ENCODE measurements around the gene INTS6. TPM values are rescaled to one million over a fixed set of nuclear protein-coding genes. Genes with fewer than 3 reads are reported as not detected.

INTS6 gene
- total and polyA plus RNA-seq, 2 donors from 2014 or later, result 8.3 to 31.0 TPM

DNA sequence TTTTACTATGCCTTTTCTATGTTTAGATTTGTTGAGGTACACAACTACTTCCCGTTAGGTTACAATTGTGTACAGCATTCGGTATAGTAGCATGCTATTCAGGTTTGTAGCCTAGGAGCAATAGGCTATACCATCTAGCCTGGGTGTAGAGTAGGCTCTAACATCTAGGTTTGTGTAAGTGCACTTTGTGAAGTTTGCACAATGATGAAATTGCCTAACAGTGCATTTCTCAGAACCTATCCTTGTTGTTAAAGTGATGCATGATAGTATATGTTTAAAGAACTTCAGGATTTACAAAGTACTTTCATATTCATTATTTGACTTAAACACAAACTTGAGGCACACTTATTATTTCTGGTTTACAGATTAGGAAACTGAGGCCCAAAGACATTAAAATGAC, 124.9 kb downstream of the INTS6 start:
- no peak for DNase-seq
- Histone ChIP-seq H3K4me3 (ENCODE audit: low read length in 3 of 3) (no peak overlapping the region), H3K9me3 (ENCODE audit: control insufficient read depth in 2 of 3, insufficient read depth in 1 of 3, low read length in 3 of 3) (no peaks in the 10 kb centered on the region), H3K27me3 (ENCODE audit: control insufficient read depth, insufficient read depth, low read length) (no peaks in the 10 kb centered on the region), H3K36me3 (ENCODE audit: control insufficient read depth in 2 of 3, insufficient read depth in 3 of 3, low read length in 3 of 3) (no peaks in the 10 kb centered on the region), H3K4me1 (ENCODE audit: control insufficient read depth in 2 of 3, insufficient read depth in 2 of 3, low read depth in 1 of 3, low read length in 3 of 3) (no peaks in the 10 kb centered on the region), H3K27ac (ENCODE audit: low read depth in 2 of 2, low read length in 2 of 2) (no peak overlapping the region), H3K9ac (ENCODE audit: low read length in 3 of 3) (no peak overlapping the region)
- no peak for FAIRE-seq
- intact Hi-C loops (cut with DNase I), result no loop called here
- TF ChIP-seq CTCF (IDR thresholded peaks at IDR 0.05; ENCODE audit: borderline replicate concordance, extremely low read depth, insufficient read depth), result no peak

- intact Hi-C loops (cut with DNase I), result no loop called here
- FAIRE-seq (no peak), DNase-seq (no peak)
- H3K9ac ChIP-seq (ENCODE audit: low read length in 3 of 3), result no peak overlapping the region
- H3K4me1 ChIP-seq (ENCODE audit: control insufficient read depth in 2 of 3, insufficient read depth in 2 of 3, low read depth in 1 of 3, low read length in 3 of 3), result no peaks in the 10 kb centered on the region
- no peaks in the 10 kb centered on the region for H3K36me3 ChIP-seq (ENCODE audit: control insufficient read depth in 2 of 3, insufficient read depth in 3 of 3, low read length in 3 of 3)
- TF ChIP-seq CTCF (IDR thresholded peaks at IDR 0.05; ENCODE audit: borderline replicate concordance, extremely low read depth, insufficient read depth), result no peak
- H3K27ac ChIP-seq (ENCODE audit: low read depth in 2 of 2, low read length in 2 of 2), result no peak overlapping the region
- no peaks in the 10 kb centered on the region for H3K27me3 ChIP-seq (ENCODE audit: control insufficient read depth, insufficient read depth, low read length)
- no peaks in the 10 kb centered on the region for H3K9me3 ChIP-seq (ENCODE audit: control insufficient read depth in 2 of 3, insufficient read depth in 1 of 3, low read length in 3 of 3)
- H3K4me3 ChIP-seq (ENCODE audit: low read length in 3 of 3), result no peak overlapping the region
These were observed 126.1 kb downstream of the INTS6 start for GRCh38 chr13:51326777-51327176.

DNA sequence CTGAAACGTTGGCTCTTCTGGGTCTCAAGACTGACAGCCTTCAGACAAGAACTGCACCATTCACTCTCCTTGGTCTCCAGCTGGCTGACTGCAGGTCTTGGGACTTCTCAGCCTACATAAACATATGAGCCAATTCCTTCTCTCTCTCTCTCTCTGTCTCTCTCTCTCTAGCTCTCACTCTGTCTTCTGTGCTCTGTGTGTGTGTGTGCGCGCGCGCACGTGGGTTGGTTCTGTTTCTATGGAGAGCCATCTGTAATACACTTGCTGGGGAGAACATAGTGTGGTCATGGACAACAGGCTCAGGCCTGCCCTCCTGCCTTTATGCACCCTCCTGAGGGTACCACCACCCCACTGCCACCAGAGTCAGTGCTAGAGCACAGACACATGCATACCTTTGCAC, 127.0 kb downstream of the INTS6 start:
- no peaks in the 10 kb centered on the region for H3K9me3 ChIP-seq (ENCODE audit: control insufficient read depth in 2 of 3, insufficient read depth in 1 of 3, low read length in 3 of 3)
- no peak overlapping the region for H3K27ac ChIP-seq (ENCODE audit: low read depth in 2 of 2, low read length in 2 of 2)
- intact Hi-C loops (cut with DNase I), result no loop called here
- no peaks in the 10 kb centered on the region for H3K27me3 ChIP-seq (ENCODE audit: control insufficient read depth, insufficient read depth, low read length)
- H3K4me3 ChIP-seq (ENCODE audit: low read length in 3 of 3), result no peak overlapping the region
- H3K36me3 ChIP-seq (ENCODE audit: control insufficient read depth in 2 of 3, insufficient read depth in 3 of 3, low read length in 3 of 3), result no peaks in the 10 kb centered on the region
- no peak for DNase-seq
- no peak for TF ChIP-seq CTCF (IDR thresholded peaks at IDR 0.05; ENCODE audit: borderline replicate concordance, extremely low read depth, insufficient read depth)
- H3K4me1 ChIP-seq (ENCODE audit: control insufficient read depth in 2 of 3, insufficient read depth in 2 of 3, low read depth in 1 of 3, low read length in 3 of 3), result no peaks in the 10 kb centered on the region
- H3K9ac ChIP-seq (ENCODE audit: low read length in 3 of 3), result no peak overlapping the region
- FAIRE-seq, result no peak

DNA sequence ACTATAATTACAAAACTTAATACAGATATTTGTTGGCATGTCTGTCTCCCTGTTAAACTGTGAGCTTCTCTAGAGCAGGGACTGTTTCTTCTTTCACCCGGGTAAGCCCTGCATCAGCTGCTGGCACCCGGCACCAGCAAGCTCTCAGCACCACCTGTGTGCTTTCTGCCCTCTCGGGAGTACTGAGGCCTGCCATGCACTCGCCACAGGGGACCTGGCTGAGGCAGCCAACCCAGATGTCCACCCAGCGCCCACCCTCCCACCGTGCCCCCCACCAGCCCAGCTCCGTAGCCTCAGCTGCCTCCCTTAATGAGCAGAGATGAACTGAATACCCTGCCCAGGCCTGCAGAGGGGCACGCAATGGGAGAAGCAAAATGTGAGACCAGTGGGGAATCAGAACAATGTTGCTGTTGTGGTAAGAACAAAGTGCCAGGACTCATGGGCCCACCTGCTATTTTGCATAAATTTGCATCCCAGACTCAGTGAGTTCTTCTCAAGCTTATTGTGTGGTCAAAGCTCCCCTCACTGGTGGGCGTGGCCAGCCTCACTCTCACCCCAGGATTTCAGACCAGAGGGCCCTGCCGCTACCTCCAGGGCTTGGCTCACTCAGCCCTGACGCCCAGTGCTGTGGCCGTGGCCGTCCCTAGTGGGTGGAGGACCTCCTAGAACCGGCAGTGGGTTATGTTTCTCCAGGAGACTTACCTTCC, 128.0 kb downstream of the INTS6 start:
- no peaks in the 10 kb centered on the region for H3K27me3 ChIP-seq (ENCODE audit: control insufficient read depth, insufficient read depth, low read length)
- H3K9me3 ChIP-seq (ENCODE audit: control insufficient read depth in 2 of 3, insufficient read depth in 1 of 3, low read length in 3 of 3), result no peaks in the 10 kb centered on the region
- H3K9ac ChIP-seq (ENCODE audit: low read length in 3 of 3), result no peak overlapping the region
- H3K4me3 ChIP-seq (ENCODE audit: low read length in 3 of 3), result no peak overlapping the region
- FAIRE-seq (no peak), DNase-seq (no peak)
- intact Hi-C loops (cut with DNase I), result no loop called here
- no peak for TF ChIP-seq CTCF (IDR thresholded peaks at IDR 0.05; ENCODE audit: borderline replicate concordance, extremely low read depth, insufficient read depth)
- no peaks in the 10 kb centered on the region for H3K36me3 ChIP-seq (ENCODE audit: control insufficient read depth in 2 of 3, insufficient read depth in 3 of 3, low read length in 3 of 3)
- H3K4me1 ChIP-seq (ENCODE audit: control insufficient read depth in 2 of 3, insufficient read depth in 2 of 3, low read depth in 1 of 3, low read length in 3 of 3), result no peaks in the 10 kb centered on the region
- H3K27ac ChIP-seq (ENCODE audit: low read depth in 2 of 2, low read length in 2 of 2), result no peak overlapping the region
